HG03196 (cell line): ENCODE measurements around the gene FCN1.
"Not testable (repeated sequence)": the region's sequence is repeated elsewhere in the genome, so short reads cannot be mapped to it uniquely, and the experiment has no call there.

Source experiments
- ATAC-seq: cut with Tn5 transposase; IDR thresholded peaks from one replicate; pipeline ENCODE4 v1.9.1; 2021; ENCODE audit not compliant: unreplicated experiment

Gene FCN1

DNA sequence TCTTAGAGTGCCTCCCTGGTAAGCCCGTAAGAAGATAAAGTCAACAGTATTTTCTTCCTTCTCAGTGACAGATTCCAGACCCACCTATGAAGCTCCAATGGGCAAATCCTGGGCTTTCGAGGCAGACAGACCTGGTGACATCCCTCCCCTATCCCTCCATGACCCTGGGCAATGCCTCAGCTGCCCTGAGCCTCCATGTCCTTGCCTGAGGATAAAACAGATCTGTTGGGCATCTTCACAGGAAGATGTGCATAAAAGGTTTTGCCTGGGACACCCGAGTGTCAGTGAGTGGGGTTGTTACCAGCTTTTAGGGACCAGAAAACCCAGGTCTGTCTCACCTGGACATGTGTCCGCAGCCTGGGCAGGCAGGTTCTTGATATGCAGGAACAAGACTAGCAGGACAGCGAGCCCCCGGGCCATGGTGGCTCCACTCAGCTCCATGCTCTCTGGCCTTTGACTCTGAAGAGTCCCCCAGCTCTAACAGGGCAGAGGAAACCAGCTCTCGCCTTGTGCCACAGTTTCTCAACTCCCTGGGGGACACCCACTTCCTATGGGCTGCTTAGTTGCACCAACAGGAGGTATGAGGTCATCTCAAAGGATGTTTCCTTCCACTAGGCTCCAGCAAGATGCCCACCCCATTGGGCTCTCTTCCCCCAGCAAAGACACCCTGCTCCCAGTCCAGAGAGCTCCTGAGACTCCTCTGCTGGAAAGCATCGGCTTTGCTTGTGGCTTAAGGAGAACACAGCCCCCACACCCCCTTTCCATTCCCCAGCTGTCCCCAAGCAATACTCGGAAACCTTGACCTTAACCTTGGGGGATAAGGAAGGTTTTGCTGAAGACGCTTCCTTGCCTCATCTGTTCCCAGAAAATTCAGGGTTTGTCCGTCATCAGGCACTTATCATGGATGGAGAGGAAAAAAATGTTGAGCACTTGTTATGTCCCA, at the start of gene FCN1:
FCN1 (minus strand) TSS at position 482 of the 943 bp plus-strand sequence; CDS start at position 441, 41 bp downstream.
- no peak for ATAC-seq

GRCh38 chr9:134966697-134967546, 49.2 kb upstream of the FCN1 start:
- no peak for ATAC-seq

DNA sequence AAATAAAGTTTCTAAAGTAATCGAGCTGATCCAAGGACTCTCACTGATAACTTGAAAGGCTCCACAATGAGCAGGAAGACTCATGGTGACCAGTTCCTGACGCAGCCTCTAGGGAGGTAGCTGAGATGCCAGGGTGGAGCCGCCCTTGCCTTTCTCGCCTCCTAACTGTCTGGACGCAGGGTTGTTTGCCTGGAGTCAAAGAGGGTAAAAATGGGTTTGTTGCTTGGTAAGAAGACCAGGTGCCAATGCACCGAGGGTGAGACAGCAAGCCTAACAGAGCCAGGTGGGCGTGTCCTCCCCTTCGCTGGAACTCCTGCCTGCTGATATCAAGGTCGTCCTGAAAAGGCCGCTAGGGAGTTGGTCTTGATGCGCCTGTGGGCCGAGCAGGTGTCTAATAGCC, 48.6 kb upstream of the FCN1 start:
- no peak for ATAC-seq

GRCh38 chr9:134965851-134966250, 48.1 kb upstream of the FCN1 start:
- ATAC-seq = no peak

GRCh38 chr9:134965411-134965810, 47.7 kb upstream of the FCN1 start:
- ATAC-seq = no peak

DNA sequence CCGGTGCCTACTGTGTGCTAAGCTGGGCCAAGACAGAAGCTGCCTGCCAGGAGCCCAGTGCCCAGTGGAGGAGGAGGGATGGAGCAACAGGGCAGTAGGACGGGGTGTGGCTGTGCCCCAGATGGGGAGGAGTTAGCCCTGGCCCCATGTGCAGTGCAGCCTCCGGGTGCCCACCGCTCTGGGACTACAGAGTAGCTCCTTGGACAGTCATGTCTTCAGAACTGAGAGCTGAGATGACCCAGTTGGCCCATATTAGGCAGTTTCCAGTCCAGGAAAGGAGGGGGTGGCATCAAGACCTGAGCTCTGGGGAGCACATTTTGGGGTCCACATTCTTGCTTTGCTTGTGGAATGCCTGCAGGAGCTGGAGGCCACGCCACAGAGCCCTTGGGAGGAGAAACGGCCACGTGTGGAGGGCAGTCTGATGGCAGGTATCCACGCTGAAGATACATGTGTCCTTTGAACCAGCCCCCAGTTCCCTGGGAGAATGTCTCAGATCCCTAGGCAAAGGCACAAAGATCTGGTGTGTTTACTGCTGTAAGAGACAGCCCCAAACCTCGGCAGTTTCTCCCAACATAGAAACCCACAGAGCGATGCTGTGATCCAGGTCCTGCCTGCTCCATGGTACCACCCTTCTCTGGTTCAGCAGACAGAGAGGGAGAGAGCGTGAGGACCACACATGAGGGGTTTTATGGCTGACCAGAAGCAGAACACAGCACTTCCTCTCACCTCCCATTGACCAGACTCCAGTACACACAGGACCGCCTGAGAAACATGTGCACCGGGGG, 46.8 kb upstream of the FCN1 start:
- no peak for ATAC-seq

DNA sequence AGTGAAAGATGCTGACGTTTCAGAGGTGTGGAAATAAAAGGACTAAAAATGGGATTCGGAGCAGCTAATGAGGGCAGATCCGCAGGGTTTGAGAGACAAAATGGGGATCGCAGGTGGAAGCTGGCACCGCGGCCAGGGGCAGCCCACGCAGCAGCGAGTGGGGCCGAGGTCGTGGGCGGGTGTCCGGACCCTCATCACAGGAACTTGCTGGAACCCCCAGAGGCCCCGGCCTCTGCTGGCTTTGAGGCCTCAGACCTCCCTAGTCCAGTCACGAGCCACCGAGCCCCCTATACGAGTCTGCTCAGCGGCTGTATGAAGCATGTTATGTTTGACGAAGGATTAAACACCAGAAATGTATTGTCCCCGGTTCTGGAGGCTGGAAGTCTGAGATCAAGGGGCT, 45.8 kb upstream of the FCN1 start:
- ATAC-seq = no peak

GRCh38 chr9:134962973-134963364, 45.3 kb upstream of the FCN1 start:
- no peak for ATAC-seq

DNA sequence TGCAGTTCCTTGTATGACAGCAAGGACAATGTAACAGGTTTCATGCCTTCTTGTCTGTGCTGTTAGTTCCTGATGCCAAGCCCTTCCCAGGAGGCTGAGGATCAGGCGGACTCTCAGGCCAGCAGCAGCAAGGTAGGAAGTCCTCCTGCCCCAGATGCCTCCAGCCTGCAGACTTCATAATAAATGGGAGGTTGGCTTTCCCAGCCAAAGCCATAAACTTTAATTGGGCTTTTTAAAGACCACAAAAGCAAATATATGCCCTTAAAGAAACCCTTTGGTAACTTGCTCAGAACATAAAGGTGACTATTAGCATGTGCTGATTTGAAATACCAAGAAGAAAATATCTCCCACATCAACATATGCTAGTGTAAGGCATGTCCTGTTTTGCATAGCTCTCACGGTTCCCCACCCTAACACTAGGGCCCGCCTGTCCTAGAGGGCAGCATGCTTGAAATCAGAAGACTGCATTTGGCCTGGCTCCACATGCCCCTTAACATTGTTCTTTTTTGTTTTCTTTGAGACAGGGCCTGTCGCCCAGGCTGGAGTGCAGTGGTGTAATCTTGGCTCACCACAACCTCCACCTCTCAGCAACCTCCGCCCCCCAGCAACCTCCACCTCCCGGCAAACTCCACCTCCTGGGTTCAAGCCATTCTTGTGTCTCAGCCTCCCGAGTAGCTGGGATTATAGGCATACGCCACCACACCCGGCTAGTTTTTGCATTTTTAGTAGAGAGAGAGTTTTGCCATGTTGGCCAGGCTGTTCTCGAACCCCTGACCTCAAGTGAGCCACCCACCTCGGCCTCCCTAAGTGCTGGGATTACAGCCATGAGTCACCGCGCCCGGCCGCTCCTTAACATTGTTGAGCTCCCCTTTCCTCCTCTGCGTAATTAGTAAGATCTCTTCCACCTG, 44.6 kb upstream of the FCN1 start:
- no peak for ATAC-seq

- ATAC-seq = no peak
These were observed 43.8 kb upstream of the FCN1 start for GRCh38 chr9:134961331-134962064.

- ATAC-seq = no peak
These were observed 43.0 kb upstream of the FCN1 start for GRCh38 chr9:134960701-134961181.

- ATAC-seq = no peak
These were observed 42.2 kb upstream of the FCN1 start for GRCh38 chr9:134959971-134960310.

- ATAC-seq = no peak
These were observed 41.6 kb upstream of the FCN1 start for GRCh38 chr9:134959126-134959970.

DNA sequence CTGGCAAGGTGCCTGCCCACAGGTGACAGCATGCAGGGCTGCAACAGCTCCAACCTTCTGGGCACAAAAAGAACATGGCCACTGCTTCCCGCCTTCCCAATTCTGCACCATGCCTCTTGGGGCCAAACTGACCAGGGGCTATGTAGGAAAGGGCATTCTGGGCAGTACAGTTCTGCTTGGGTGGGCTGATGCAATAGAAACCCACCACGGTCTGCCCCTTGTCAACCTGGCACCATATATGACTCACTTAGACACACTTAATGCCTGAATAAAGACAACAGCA, 40.2 kb upstream of the FCN1 start:
- no peak for ATAC-seq

GRCh38 chr9:134957165-134957944, 39.6 kb upstream of the FCN1 start:
- no peak for ATAC-seq

- ATAC-seq = not testable (repeated sequence)
These were observed 38.7 kb upstream of the FCN1 start for GRCh38 chr9:134956387-134956786.

DNA sequence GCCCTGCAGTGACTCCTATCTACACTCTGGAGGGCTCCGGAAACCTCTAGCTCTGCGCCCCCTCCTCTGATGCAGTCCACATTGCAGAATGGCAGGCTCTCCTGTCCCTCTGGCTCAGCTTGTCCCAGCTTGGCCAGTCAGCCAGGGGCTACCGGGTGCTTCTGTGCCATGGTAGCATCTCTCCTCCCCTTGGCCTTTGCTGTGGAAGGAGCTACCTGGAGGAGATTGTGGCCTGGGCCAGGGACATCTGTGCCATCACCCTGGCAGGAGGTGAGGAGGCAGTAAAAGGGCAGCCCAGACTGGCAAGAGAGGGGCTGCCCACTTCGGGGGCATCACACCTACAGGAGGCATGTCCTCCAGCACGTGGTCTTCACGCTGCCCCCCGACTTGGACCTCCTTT, 38.1 kb upstream of the FCN1 start:
- ATAC-seq = no peak

DNA sequence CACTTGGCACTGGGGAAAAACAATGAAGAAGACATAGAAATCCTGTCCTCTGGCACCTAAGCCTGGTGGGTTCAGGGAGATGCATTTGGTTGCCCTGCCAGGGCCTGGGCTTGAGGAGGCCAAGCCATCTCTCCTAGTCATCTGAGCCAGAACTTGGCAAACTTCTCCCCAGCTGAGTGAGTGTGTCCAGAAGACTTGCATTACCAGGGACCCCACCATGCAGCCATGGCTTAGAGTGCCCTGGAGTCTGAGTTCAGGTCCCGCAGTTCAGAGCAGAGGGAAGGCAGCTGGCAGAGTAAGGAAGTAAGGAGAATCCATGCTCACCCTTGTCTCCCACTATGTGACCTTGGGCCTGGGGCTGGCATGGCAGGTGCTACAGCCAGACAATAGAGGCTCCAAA, 37.4 kb upstream of the FCN1 start:
- no peak for ATAC-seq
